Measurements from ENCODE around the gene ISCU.

Gene ISCU

DNA sequence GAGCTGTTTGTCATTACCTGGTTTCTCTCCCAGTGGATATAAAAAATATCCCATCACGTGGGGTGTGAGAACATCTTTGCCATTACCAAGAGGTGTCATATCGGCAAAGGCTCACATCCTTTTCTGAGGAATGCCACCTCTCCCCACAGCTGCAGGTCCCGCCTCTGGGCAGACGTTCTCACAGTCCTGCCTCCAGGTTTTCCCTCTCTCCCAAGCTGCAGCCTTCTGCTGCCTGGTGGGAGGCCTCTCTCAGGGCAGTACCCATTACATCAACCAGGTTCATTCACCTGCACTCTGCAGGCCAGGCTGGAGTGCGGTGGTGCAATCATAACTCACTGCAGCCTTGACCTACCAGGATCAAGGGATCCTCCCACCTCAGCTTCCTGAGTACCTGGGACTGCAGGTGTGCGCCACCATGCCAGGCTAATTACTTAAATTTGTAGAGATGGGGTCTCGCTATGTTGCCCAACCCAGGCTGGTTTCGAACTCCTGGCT, 50.4 kb downstream of the ISCU start:
- DNase-seq (ENCODE audit: low spot score) = no peak
- H3K27ac ChIP-seq = no peak overlapping the region
- TF ChIP-seq, protein P1, sequence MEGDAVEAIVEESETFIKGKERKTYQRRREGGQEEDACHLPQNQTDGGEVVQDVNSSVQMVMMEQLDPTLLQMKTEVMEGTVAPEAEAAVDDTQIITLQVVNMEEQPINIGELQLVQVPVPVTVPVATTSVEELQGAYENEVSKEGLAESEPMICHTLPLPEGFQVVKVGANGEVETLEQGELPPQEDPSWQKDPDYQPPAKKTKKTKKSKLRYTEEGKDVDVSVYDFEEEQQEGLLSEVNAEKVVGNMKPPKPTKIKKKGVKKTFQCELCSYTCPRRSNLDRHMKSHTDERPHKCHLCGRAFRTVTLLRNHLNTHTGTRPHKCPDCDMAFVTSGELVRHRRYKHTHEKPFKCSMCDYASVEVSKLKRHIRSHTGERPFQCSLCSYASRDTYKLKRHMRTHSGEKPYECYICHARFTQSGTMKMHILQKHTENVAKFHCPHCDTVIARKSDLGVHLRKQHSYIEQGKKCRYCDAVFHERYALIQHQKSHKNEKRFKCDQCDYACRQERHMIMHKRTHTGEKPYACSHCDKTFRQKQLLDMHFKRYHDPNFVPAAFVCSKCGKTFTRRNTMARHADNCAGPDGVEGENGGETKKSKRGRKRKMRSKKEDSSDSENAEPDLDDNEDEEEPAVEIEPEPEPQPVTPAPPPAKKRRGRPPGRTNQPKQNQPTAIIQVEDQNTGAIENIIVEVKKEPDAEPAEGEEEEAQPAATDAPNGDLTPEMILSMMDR (conservative IDR thresholded peaks at IDR 0.05; ENCODE audit: low read depth) = no peak
- ChIA-PET CTCF (interaction anchor here (0.6 kb wide), 2 partner anchors 616 to 1670 kb away, joined by 3 to 7 read pairs; no protein-coding TSS in a partner anchor), POLR2A (ENCODE audit: low non-redundant PET) (interaction anchor here (0.6 kb wide), 1 partner anchor 48 kb away, joined by 3 read pairs; no protein-coding TSS in a partner anchor)

DNA sequence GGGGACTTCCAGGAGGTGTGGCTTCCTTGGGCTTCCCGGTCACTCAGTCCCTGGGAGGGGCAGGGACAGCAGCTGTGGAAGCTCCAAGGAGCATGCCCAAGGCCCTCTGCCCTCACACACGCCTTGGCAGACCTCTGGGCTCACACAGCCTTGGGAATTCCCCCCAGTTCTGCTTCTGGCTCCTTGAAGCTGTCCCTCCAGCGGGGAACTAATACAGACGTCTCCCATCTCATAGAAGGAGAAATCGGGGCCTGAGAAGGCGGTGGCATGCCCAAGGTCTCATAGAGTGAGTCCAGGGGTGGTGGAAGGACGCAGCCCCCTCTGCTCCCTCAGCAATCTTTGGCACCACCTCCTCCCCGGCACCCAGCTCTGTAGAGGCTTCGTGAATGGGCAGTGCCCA, 51.2 kb downstream of the ISCU start:
- POLR2A ChIA-PET (ENCODE audit: low non-redundant PET) = no interaction called here

DNA sequence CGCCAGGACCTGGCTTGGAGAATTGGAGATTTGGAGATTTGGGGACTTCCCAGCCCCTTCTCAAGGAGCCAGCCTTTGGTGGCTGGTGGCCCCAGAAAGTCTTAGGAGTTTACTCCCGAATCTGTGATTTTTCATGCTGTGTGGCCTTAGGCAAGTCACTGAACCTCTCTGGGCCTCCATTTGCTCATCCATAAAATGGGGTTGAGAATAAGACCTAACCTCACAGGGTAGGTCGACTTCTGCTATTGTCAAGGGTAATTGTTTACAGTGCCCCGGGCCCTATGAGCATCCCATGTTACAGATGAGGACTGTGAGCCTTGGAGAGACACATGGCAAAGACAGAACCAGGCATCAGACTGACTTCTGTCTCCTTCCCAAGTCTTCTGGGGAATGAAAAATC, 51.6 kb downstream of the ISCU start:
- CTCF ChIA-PET = no interaction called here
- no peak overlapping the region for H3K27ac ChIP-seq
- TF ChIP-seq, protein P1 (conservative IDR thresholded peaks at IDR 0.05; ENCODE audit: low read depth) = no peak
- POLR2A ChIA-PET (ENCODE audit: low non-redundant PET) = no interaction called here
- DNase-seq (ENCODE audit: low spot score) = no peak

More for the DNA sequence above, 51.2 kb downstream of the ISCU start:
- TF ChIP-seq, protein P1 (conservative IDR thresholded peaks at IDR 0.05; ENCODE audit: low read depth) = no peak
- CTCF ChIA-PET = no interaction called here
- DNase-seq (ENCODE audit: low spot score) = no peak
- no peak overlapping the region for H3K27ac ChIP-seq

DNA sequence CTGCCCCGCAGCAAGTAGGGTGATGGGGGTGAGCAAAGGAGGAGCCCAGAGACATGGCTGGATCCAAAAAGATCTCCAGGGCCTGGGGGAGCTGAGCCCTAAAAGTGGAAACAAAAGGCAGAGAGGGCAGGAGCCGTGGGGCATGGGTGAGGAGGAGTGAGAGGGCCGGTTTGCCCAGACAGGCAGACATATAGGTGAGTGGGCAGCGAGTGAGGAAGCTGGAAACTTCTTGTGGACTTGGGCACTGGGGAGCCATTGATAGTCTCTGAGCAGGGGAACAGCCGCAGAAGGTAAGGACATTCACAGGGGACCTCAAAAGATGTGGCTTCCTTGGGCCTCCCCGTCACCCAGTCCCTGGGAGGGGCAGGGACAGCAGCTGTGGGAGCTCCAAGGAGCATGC, 52.2 kb downstream of the ISCU start:
- DNase-seq (ENCODE audit: low spot score) = no peak
- POLR2A ChIA-PET (ENCODE audit: low non-redundant PET) = no interaction called here
- TF ChIP-seq, protein P1 (conservative IDR thresholded peaks at IDR 0.05; ENCODE audit: low read depth) = no peak
- no peak overlapping the region for H3K27ac ChIP-seq
- CTCF ChIA-PET = no interaction called here

DNA sequence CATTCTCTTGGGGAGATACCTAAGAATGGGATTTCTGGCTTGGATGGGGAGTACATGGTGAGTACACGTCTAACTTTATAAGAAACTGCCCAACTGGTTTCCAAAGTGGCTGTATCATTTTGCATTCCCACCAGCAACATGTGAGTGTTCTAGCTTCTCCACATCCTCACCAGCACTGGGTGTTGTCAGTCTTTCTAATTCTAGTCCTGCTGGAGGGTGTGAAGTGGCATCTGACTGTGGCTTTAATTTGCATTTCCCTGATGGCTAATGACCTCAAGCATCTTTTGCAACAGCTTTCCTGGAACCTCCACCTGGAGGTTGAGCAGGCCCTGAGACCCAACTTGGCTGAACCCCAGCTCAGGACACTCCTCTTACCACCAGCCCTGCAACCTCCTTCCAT, 53.5 kb downstream of the ISCU start:
- ChIA-PET CTCF (no interaction called here), POLR2A (ENCODE audit: low non-redundant PET) (no interaction called here)
- no peak for DNase-seq (ENCODE audit: low spot score)
- H3K27ac ChIP-seq = no peak overlapping the region
- TF ChIP-seq, protein P1 (conservative IDR thresholded peaks at IDR 0.05; ENCODE audit: low read depth) = no peak

DNA sequence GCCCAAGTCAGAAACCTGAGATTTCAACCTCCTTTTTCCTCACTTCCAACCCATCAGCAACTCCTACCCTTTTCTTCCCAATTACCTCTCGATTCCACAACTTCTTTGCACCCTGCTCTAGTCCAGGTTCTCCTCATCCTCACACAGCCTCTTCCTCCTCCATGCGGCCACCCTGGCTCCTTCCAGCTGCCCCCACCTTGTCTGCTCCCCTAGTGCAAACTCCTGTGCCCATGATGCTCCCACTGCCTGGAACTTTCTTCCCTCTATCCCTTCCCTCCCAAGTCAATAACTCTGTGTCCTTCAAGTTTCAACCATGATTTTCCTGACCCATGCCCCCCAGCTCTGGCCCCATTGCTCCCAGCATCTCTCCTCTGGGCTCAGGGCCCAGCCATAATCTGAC, 54.0 kb downstream of the ISCU start:
- TF ChIP-seq, protein P1 (conservative IDR thresholded peaks at IDR 0.05; ENCODE audit: low read depth) = no peak
- ChIA-PET CTCF (interaction anchor here (2.4 kb wide), 1 partner anchor 52 kb away, joined by 30 read pairs; the partner anchor contains the start of gene ISCU), POLR2A (ENCODE audit: low non-redundant PET) (no interaction called here)
- no peak for DNase-seq (ENCODE audit: low spot score)
- no peak overlapping the region for H3K27ac ChIP-seq

All from RWPE1 (cell line).